Stimulated activated memory B cell treated with anti-CD40 and anti-IgM and Interleukin-4, amounts not matched to agents 10 μg/mL and 1 μg/mL and 100 μg/mL, for 72 hours (primary cell): ENCODE measurements around the gene CDK5RAP2.
"Not testable (repeated sequence)": the region's sequence is repeated elsewhere in the genome, so short reads cannot be mapped to it uniquely, and the experiment has no call there.

Source experiments
- ATAC-seq: fragments of 150-1000 bp; cut with Tn5 transposase; 2 replicates; pipeline ENCODE4 v1.10.0; 2021
- H3K27ac Mint-ChIP-seq: one replicate; pipeline ENCODE4 v1.8.0; 2022; ENCODE audit warnings: mild to moderate bottlenecking, mixed read lengths
- H3K27me3 Mint-ChIP-seq: one replicate; pipeline ENCODE4 v1.8.0; 2022; ENCODE audit warnings: mixed read lengths
- H3K36me3 Mint-ChIP-seq: one replicate; pipeline ENCODE4 v1.8.0; 2022; ENCODE audit warnings: mixed read lengths
- H3K4me1 Mint-ChIP-seq: one replicate; pipeline ENCODE4 v1.8.0; 2022; ENCODE audit warnings: mixed read lengths
- H3K4me3 Mint-ChIP-seq: one replicate; pipeline ENCODE4 v1.8.0; 2022; ENCODE audit warnings: mild to moderate bottlenecking, moderate library complexity, mixed read lengths
- H3K9me3 Mint-ChIP-seq: one replicate; pipeline ENCODE4 v1.8.0; 2022; ENCODE audit warnings: mixed read lengths

Gene CDK5RAP2

GRCh38 chr9:120541921-120542320 is 38.0 kb downstream of the CDK5RAP2 start:
- ATAC-seq = no peak
- H3K4me3 Mint-ChIP-seq = no peak overlapping the region
- no peaks in the 10 kb centered on the region for H3K27me3 Mint-ChIP-seq
- no peaks in the 10 kb centered on the region for H3K4me1 Mint-ChIP-seq
- H3K9me3 Mint-ChIP-seq = no peaks in the 10 kb centered on the region
- H3K36me3 Mint-ChIP-seq = peaks cover 66% of the 10 kb centered on the region
- H3K27ac Mint-ChIP-seq = no peak overlapping the region

DNA sequence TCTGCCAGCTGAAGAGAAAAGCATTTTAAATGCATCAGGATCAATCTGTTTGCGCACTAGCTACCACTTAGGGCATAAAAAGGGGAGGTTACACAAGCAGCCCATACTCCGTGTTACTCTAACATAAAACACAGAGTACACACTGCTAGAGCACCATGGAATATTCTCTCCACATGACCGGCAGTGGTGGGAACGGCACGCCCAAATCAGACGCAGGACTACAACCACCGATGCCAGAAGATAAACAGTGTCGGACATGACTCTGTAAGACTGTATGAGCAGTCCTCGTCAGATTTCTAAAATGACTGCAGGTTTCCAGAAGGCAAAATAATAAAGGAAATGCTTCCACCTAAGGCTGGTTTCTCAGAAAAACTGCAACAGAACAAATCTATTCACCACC is 40.0 kb downstream of the CDK5RAP2 start:
- no peak for ATAC-seq
- H3K4me1 Mint-ChIP-seq = no peaks in the 10 kb centered on the region
- no peak overlapping the region for H3K4me3 Mint-ChIP-seq
- H3K36me3 Mint-ChIP-seq = peaks cover 73% of the 10 kb centered on the region
- no peaks in the 10 kb centered on the region for H3K9me3 Mint-ChIP-seq
- H3K27me3 Mint-ChIP-seq = no peaks in the 10 kb centered on the region
- H3K27ac Mint-ChIP-seq = no peak overlapping the region

- Mint-ChIP-seq H3K4me1 (no peaks in the 10 kb centered on the region), H3K9me3 (no peaks in the 10 kb centered on the region), H3K36me3 (peaks cover 74% of the 10 kb centered on the region), H3K27me3 (no peaks in the 10 kb centered on the region), H3K27ac (no peak overlapping the region), H3K4me3 (no peak overlapping the region)
- ATAC-seq = no peak
Measured at GRCh38 chr9:120538339-120538738, 41.6 kb downstream of the CDK5RAP2 start.

- H3K27ac Mint-ChIP-seq = no peak overlapping the region
- H3K9me3 Mint-ChIP-seq = no peaks in the 10 kb centered on the region
- peaks cover 77% of the 10 kb centered on the region for H3K36me3 Mint-ChIP-seq
- no peak overlapping the region for H3K4me3 Mint-ChIP-seq
- no peaks in the 10 kb centered on the region for H3K27me3 Mint-ChIP-seq
- ATAC-seq = no peak
- no peaks in the 10 kb centered on the region for H3K4me1 Mint-ChIP-seq
Measured at GRCh38 chr9:120536949-120537640, 42.9 kb downstream of the CDK5RAP2 start.

- peaks cover 79% of the 10 kb centered on the region for H3K36me3 Mint-ChIP-seq
Measured at GRCh38 chr9:120536094-120536493, 43.9 kb downstream of the CDK5RAP2 start.

GRCh38 chr9:120534266-120534665 is 45.7 kb downstream of the CDK5RAP2 start:
- H3K27ac Mint-ChIP-seq = no peak overlapping the region
- ATAC-seq = no peak
- no peaks in the 10 kb centered on the region for H3K4me1 Mint-ChIP-seq
- peaks cover 5% of the 10 kb centered on the region for H3K9me3 Mint-ChIP-seq
- H3K4me3 Mint-ChIP-seq = no peak overlapping the region
- H3K36me3 Mint-ChIP-seq = peaks cover 89% of the 10 kb centered on the region
- no peaks in the 10 kb centered on the region for H3K27me3 Mint-ChIP-seq

More at GRCh38 chr9:120536094-120536493, 43.9 kb downstream of the CDK5RAP2 start:
- H3K27ac Mint-ChIP-seq = no peak overlapping the region
- no peaks in the 10 kb centered on the region for H3K4me1 Mint-ChIP-seq
- H3K9me3 Mint-ChIP-seq = peaks cover 2% of the 10 kb centered on the region
- H3K27me3 Mint-ChIP-seq = no peaks in the 10 kb centered on the region
- H3K4me3 Mint-ChIP-seq = no peak overlapping the region
- ATAC-seq = no peak

GRCh38 chr9:120532891-120533290 is 47.1 kb downstream of the CDK5RAP2 start:
- no peaks in the 10 kb centered on the region for H3K4me1 Mint-ChIP-seq
- no peak overlapping the region for H3K4me3 Mint-ChIP-seq
- H3K36me3 Mint-ChIP-seq = peaks cover 96% of the 10 kb centered on the region
- no peak for ATAC-seq
- peaks cover 5% of the 10 kb centered on the region for H3K9me3 Mint-ChIP-seq
- H3K27me3 Mint-ChIP-seq = no peaks in the 10 kb centered on the region
- H3K27ac Mint-ChIP-seq = no peak overlapping the region

GRCh38 chr9:120532475-120532874 is 47.5 kb downstream of the CDK5RAP2 start:
- H3K27me3 Mint-ChIP-seq = no peaks in the 10 kb centered on the region
- H3K36me3 Mint-ChIP-seq = peaks cover 99% of the 10 kb centered on the region
- no peak overlapping the region for H3K27ac Mint-ChIP-seq
- ATAC-seq = no peak
- peaks cover 5% of the 10 kb centered on the region for H3K9me3 Mint-ChIP-seq
- no peak overlapping the region for H3K4me3 Mint-ChIP-seq
- no peaks in the 10 kb centered on the region for H3K4me1 Mint-ChIP-seq

DNA sequence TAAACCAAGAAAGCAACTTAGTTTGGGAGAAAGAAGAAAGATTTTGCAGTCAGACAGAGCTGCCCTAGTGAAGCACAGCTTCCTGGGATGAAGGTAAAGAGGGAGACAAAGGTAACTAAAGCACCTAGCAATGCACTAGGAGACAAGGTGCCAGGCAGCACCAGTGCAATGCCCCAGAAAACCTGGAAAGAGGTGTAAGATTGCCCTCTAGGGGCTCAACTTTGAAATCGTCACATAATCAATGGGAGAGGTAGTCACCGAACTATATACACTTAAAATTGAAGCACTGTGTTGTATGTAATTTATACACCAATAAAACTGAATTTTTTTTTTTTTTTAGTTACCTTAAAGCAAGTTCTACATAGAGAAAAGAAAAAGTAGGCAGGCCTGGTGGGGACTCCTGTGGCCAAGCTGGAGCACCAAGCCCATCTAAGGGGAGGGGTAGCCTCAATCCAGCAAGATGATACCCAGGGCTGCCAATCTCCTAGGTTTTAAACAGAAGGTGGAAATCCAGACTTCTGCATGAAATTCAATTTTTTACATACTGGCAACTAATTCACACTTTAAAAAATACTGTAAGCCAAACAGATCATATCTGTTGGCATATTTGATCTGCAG is 48.2 kb downstream of the CDK5RAP2 start:
- Mint-ChIP-seq H3K27me3 (no peaks in the 10 kb centered on the region), H3K36me3 (peaks cover 99% of the 10 kb centered on the region), H3K27ac (no peak overlapping the region), H3K4me3 (no peak overlapping the region), H3K4me1 (no peaks in the 10 kb centered on the region), H3K9me3 (peaks cover 5% of the 10 kb centered on the region)
- no peak for ATAC-seq

- ATAC-seq, H3K4me3 Mint-ChIP-seq, H3K4me1 Mint-ChIP-seq, H3K27ac Mint-ChIP-seq, H3K27me3 Mint-ChIP-seq, H3K9me3 Mint-ChIP-seq: not testable (repeated sequence)
- H3K36me3 Mint-ChIP-seq = peaks cover 99% of the 10 kb centered on the region
Measured at GRCh38 chr9:120530220-120530832, 49.6 kb downstream of the CDK5RAP2 start.

DNA sequence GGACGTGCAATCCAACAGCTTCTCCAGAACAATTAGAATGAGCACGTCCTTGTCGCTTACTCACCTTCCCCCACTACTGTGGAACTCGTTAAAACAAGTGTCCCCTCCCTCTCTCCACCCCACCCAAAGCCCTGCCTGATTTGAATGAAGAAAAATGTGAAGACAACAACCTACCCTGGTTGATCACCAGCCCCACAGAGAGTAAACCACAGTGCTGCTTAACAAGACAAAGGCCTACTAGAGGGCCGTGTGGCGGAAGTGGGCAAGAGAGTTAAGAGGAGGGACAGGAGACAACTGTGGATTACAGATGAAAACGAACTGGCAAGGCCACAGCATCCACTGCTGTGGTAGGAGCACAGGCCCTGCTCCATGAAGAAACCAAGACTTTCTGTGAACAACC is 51.1 kb downstream of the CDK5RAP2 start:
- no peak for ATAC-seq
- H3K27ac Mint-ChIP-seq = no peak overlapping the region
- H3K9me3 Mint-ChIP-seq = peaks cover 5% of the 10 kb centered on the region
- H3K4me1 Mint-ChIP-seq = no peaks in the 10 kb centered on the region
- H3K4me3 Mint-ChIP-seq = no peak overlapping the region
- H3K27me3 Mint-ChIP-seq = no peaks in the 10 kb centered on the region
- H3K36me3 Mint-ChIP-seq = peaks cover 93% of the 10 kb centered on the region

DNA sequence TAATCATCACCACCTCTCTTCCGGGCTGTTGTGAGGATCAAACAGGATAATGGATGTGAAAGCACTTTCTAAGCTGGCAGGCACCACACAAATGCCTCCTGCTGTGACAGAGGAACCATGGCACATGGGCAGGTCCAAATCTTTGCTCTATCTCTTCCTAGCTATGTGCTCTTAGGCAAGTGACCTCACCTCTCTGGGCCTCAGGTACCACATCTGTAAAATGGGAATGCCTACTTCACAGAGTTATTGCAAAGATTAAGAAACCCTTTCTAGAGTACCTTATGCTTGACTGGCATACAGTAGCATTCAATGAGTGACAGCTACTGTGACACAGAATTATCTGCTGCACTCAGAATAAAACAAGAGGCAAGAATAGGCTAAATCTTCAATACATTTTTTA is 51.6 kb downstream of the CDK5RAP2 start:
- H3K27me3 Mint-ChIP-seq = no peaks in the 10 kb centered on the region
- no peak overlapping the region for H3K4me3 Mint-ChIP-seq
- H3K4me1 Mint-ChIP-seq = no peaks in the 10 kb centered on the region
- ATAC-seq = no peak
- peaks cover 93% of the 10 kb centered on the region for H3K36me3 Mint-ChIP-seq
- H3K27ac Mint-ChIP-seq = no peak overlapping the region
- H3K9me3 Mint-ChIP-seq = peaks cover 5% of the 10 kb centered on the region

GRCh38 chr9:120526534-120526933 is 53.4 kb downstream of the CDK5RAP2 start:
- H3K36me3 Mint-ChIP-seq = peaks cover 82% of the 10 kb centered on the region
- peaks cover 5% of the 10 kb centered on the region for H3K9me3 Mint-ChIP-seq
- no peaks in the 10 kb centered on the region for H3K4me1 Mint-ChIP-seq

DNA sequence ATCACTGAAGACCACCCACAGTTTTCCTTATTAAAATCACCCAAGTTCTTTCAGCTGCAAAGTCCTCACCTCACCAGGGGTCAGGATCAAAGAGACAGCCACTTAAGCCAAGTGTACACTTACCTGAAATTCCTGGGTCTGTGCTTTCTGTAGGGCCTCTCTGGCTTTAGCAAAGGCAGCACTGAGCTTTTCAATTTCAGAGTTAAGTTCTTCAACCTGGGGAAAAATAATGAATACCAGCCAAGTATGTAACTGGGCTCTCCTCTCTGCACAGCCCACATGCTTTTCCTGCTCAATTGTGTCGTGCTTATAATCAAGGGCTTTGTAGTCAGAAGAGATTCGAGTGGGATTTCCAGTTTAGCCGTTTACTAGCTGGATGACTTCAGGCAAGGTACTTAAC is 55.1 kb downstream of the CDK5RAP2 start:
- no peak for ATAC-seq
- H3K27me3 Mint-ChIP-seq = no peaks in the 10 kb centered on the region
- no peak overlapping the region for H3K4me3 Mint-ChIP-seq
- H3K9me3 Mint-ChIP-seq = no peaks in the 10 kb centered on the region
- H3K36me3 Mint-ChIP-seq = peaks cover 73% of the 10 kb centered on the region
- no peaks in the 10 kb centered on the region for H3K4me1 Mint-ChIP-seq
- no peak overlapping the region for H3K27ac Mint-ChIP-seq

More at GRCh38 chr9:120526534-120526933, 53.4 kb downstream of the CDK5RAP2 start:
- Mint-ChIP-seq H3K27me3 (no peaks in the 10 kb centered on the region), H3K27ac (no peak overlapping the region), H3K4me3 (no peak overlapping the region)
- ATAC-seq = no peak

GRCh38 chr9:120524038-120524437 is 55.9 kb downstream of the CDK5RAP2 start:
- no peaks in the 10 kb centered on the region for H3K27me3 Mint-ChIP-seq
- H3K4me1 Mint-ChIP-seq = no peaks in the 10 kb centered on the region
- H3K36me3 Mint-ChIP-seq = peaks cover 73% of the 10 kb centered on the region
- H3K9me3 Mint-ChIP-seq = no peaks in the 10 kb centered on the region
- no peak overlapping the region for H3K4me3 Mint-ChIP-seq
- H3K27ac Mint-ChIP-seq = no peak overlapping the region
- no peak for ATAC-seq

DNA sequence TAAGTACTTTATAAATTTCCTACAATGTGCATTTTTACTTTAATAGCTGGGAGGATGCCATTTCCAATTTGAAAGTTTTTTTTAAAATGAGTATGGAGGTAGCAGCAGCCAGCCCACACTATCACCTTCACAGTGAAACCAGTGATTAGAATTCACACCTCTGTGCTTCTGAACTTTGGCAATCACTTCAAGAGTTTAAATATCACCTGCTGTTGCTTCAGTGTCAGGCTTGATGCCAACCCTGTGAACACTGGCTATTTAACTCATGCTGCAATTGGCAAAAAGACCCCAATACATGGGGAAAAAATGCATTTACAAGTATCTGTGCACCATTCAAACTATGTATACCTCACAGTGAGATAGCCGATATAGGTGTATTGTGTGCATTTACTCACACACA is 57.4 kb downstream of the CDK5RAP2 start:
- ATAC-seq = no peak
- Mint-ChIP-seq H3K27ac (no peak overlapping the region), H3K4me1 (no peaks in the 10 kb centered on the region), H3K27me3 (no peaks in the 10 kb centered on the region), H3K36me3 (peaks cover 73% of the 10 kb centered on the region), H3K4me3 (no peak overlapping the region), H3K9me3 (no peaks in the 10 kb centered on the region)
